Measurements from ENCODE around the gene ATP13A4.

DNA sequence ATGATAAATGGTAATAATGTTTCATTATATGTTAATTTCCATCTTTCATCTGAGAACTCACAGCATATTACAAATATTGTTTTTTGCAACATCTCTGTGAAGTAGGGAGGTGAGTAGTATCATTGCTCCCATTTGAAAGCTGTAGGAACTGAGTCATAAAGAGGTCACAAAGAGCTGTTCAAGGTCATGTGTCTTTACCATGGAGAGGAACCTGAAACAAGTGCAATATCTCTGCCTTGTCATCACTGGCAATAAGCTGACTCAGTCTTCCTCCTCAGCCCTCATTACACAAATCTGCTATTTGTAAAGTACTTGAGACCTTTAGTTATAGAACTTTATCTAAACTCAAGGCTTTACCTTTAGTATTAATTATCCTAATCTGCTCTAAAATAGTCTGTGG lies 4.4 kb upstream of the ATP13A4 start:
- no peak for TF ChIP-seq POLR2A (IDR thresholded peaks at IDR 0.05)
- TF ChIP-seq, protein P1, sequence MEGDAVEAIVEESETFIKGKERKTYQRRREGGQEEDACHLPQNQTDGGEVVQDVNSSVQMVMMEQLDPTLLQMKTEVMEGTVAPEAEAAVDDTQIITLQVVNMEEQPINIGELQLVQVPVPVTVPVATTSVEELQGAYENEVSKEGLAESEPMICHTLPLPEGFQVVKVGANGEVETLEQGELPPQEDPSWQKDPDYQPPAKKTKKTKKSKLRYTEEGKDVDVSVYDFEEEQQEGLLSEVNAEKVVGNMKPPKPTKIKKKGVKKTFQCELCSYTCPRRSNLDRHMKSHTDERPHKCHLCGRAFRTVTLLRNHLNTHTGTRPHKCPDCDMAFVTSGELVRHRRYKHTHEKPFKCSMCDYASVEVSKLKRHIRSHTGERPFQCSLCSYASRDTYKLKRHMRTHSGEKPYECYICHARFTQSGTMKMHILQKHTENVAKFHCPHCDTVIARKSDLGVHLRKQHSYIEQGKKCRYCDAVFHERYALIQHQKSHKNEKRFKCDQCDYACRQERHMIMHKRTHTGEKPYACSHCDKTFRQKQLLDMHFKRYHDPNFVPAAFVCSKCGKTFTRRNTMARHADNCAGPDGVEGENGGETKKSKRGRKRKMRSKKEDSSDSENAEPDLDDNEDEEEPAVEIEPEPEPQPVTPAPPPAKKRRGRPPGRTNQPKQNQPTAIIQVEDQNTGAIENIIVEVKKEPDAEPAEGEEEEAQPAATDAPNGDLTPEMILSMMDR (IDR thresholded peaks at IDR 0.05): no peak
